ENCODE results near the gene MICU1.
A peak's percentile ranks its signal among the peaks of the same experiment; 100 is the strongest.

Gene MICU1

GRCh38 chr10:72344932-72345331 lies 280.9 kb downstream of the MICU1 start:
- DNase-seq (ENCODE audit: low spot score) = no peak

- no peak for DNase-seq (ENCODE audit: low spot score)
Observed at GRCh38 chr10:72342911-72343310, 283.0 kb downstream of the MICU1 start.

DNA sequence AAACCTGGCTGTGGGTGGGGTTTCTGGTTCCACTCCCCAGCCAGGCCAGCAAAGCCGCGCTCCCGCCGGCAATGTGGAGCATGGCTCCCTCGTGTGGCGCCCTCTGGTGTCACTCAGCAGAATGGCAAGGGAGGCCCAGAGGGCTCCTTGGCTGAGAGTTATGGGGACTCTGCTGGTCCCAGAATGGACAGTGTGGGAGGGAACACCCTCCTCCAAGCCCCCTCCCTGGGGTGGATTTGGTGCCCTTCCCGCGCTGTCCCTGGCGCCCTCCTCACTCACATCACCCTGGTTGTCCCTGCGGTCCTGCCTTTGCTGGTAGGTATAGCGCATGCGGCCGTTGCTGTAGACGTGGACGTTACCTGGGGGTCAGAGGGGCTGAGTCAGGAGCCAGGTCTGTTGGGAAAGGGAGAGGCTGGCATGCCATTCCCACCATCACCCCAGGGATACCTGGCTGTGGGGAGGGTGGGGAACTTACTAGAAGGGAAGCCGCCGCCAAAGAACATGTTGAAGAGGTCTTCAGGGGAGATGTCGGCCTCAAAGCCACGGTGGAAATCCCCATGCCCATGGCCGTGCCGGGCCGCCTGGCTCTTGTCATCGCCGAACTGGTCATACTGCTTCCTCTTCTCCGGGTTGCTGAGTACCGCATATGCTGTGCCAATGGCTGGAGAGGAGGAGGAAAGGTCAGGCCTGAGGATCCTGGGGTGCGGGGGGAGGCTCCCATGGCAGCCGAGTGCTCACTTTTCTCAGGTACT lies 285.2 kb downstream of the MICU1 start:
- no peak for DNase-seq (ENCODE audit: low spot score)

- no peak for DNase-seq (ENCODE audit: low spot score)
Observed at GRCh38 chr10:72338180-72338579, 287.7 kb downstream of the MICU1 start.

DNA sequence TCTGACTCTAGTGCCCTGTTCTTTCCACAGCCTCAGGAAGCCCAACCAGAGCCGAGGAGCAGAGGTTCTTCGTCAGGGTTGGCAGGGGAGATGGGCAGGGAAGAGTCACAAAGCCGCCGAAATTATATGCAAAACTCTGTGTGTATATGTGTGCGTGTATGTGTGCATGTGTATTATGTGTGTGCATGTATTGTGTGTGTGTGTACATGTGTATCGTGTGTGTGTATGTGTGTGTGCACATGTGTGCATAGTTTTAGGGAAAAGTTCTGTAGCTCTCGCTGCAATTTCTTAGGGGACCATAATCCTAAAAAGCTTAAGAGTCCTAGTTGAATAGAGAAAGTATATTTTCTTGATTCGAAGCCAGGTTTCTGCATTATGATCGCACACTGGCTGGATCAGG lies 288.2 kb downstream of the MICU1 start:
- DNase-seq (ENCODE audit: low spot score) = no peak

DNA sequence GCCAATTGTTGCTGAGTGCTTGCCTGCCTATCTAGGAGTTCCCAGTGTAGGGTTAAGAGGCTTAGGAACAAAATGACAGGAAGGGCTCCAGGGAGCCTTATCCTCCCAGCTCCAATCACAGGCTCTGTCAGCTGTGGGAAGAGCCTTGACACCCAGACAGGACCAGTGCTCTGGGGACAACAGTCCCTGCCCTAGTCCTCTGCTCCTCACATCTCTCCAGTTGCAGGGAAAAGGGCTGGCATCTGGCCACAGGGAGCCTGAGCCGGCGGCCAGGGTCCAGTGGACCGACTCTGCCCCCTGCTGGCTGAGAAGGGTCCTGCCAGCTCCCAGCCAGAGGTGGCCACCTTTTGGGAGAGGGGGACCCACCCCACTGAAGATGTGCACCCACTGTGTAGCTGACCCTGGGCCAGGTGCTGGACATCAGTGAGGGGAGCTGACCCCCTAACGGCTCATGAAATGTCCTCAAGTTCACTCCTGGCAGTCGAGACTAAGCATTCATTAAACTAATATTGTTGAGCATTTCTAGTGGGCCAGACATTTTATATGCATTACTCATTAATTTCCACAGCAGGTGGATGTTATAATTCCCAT lies 288.7 kb downstream of the MICU1 start:
- peak; percentile 87 for DNase-seq (ENCODE audit: low spot score)

DNA sequence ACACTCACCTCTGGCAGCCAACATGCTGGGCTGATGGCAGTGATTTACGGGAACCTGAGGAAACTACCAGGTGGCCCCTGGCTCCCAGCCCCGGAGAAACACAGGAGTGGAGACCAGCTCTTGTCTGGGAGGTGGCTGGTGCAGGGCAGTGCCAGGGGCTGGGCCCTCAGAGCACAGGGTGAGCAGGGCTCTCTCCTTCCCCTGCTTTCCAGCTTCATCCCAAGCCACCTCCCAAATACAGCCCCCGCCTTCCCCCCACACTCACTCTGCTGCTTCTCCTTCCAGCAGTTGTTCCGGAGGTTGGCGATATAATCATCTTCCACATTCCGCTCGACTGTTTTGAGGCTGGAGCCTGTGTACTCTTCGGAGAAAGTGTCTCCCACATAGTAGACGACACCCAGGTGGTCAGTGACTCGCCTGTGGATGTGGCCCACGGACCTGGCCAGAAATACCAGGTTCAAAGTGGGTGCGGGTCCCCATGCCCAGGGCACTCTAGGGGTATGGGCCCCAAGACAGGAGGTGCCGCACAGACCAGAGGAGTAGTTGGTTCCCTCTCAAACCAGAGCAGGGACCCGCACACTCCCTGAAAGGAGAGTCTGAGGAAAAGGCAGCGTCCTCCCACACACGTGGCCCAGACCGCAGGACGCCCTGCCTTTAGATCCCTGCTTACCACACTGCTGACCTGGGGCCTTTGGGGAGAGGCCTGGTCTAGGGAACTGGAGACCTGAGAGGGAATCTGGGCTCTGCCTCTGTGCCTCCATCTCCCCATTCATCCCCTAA lies 289.4 kb downstream of the MICU1 start:
- DNase-seq (ENCODE audit: low spot score) = no peak

GRCh38 chr10:72335394-72336258 lies 290.3 kb downstream of the MICU1 start:
- no peak for DNase-seq (ENCODE audit: low spot score)

- peak; percentile 70 for DNase-seq (ENCODE audit: low spot score)
Observed at GRCh38 chr10:72334825-72335393, 291.0 kb downstream of the MICU1 start.

DNA sequence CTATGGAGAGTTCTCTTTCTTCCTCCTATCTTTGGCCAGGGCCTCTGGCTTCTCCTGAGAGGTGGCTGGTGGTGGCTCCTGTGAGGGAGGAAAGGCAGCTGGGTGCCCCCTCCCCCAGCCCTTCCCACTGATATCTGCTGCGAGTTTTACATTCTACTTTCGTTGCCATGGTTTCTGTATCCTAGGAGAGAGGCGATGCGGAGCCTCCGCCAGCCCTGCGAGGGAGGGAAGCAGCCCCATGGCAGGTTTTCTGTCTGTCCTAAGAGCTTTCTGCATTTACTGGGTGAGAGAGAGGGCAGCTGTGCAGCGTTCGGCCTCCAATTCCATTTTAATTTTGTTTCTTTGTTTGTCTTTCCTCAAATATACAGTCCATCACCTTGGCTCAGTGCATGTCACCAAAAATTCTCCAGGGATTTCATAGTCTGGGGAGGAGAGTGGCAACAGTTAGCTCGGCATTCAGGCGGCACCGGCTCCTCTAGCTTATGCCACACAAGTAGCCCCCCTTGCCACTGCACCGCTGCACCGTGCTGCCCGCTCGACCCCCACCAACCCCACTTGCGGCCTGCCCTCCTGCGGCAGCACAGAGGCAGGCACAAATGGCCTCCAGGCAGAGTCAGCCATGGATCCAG lies 291.6 kb downstream of the MICU1 start:
- peak; percentile 70 for DNase-seq (ENCODE audit: low spot score)

DNA sequence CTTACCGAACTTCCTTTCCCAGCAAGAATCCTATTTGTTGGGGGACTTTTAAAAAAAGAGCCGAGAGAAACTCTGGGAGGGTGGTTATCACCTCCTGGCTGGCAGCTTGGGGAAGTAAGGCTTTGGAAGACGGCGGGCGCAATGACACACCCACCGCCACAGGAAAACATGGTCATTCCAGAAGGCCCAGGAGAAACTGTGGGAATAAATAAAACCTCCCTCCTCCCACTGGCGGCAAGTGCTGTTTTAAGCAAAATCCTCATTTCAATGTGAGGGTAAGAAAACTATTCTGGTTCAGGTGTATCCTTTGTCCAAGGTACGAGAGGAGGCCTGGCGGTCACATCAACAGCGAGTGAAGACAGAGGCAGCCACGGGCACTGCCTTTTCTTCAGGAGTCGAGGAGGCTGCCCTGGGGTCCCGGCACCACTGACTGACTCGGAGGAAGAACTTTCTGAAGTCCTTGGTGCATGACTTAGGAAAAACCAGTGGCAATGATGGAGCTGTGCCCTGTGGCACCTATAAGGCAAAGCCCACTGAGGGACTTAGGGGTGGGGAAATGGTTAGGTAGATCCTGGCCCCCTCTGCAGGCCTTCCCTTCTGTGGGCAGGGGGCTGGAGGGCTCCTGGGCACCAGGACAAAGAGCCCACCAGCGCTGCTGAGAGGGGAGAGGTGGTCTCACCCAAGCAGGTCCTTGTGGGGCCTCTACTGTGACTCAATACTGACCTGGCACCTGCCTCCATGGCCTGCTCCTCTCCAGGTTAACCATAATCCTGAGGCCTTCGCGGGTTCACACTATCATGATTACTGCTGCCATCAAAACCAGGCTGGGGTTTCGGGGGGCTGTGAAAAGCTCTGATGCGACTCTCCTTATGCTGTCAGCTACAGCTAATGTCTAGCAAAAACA lies 292.5 kb downstream of the MICU1 start:
- DNase-seq (ENCODE audit: low spot score) = no peak

- no peak for DNase-seq (ENCODE audit: low spot score)
Observed at GRCh38 chr10:72332423-72333111, 293.3 kb downstream of the MICU1 start.

DNA sequence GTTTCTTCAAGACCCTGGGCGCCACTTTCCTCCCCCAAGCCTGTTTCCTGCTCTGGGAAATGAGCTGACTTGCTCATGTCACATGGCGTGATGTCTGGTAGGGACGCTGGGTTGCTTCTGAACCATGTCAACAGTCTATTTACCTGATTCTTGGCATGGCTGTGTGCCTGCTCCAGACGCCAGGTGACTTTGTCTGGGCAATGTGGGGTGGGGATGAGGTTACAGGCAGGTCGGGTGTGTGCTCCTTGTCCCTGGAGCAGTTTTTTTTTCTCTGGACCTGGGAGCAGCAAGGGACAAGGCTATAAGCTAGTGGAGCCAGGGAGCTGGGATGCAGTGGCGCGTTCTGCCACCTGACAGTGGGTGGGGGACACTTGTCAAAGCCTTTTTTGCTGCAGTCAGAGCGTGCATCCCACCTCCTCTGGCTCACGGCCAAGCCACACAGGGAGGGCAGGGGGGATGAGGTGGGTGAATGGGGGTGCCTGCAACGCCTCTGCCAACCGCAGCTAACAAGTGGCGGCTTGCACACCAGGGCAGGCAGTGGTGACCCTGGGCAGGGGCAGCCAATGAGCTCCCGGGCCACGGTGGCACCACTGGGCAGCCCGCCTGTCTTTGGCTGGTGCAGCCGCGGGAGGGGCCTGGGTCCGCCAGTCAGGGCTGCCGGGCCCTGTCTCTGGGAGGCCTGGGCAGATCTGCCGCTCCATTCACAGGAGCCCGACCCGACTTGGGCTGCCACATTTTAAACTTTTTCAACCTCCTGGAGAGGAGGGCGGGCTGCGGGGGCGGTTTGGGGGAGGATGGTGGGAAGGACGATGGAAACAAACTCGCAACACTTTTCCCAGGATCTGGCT lies 294.1 kb downstream of the MICU1 start:
- peak; percentile 87 for DNase-seq (ENCODE audit: low spot score)

GRCh38 chr10:72330069-72330426 lies 295.8 kb downstream of the MICU1 start:
- DNase-seq (ENCODE audit: low spot score) = no peak

- no peak for DNase-seq (ENCODE audit: low spot score)
Observed at GRCh38 chr10:72329290-72330068, 296.4 kb downstream of the MICU1 start.

- DNase-seq (ENCODE audit: low spot score) = no peak
Observed at GRCh38 chr10:72328829-72329204, 297.1 kb downstream of the MICU1 start.

GRCh38 chr10:72328045-72328828 lies 297.6 kb downstream of the MICU1 start:
- no peak for DNase-seq (ENCODE audit: low spot score)
